SU-DHL-6 (cell line): Measurements from ENCODE around the gene RBM12.

Source experiments
- H2AFZ ChIP-seq: fragments of 200-600 bp; sonication (generic); 2 replicates; pipeline ENCODE4 v1.6.1; 2014; ENCODE audit warnings: low read depth, mild to moderate bottlenecking, moderate library complexity, mixed read lengths, antibody characterized with exemption, low read length; ENCODE audit not compliant: severe bottlenecking
- H3F3A ChIP-seq: fragments of 200-600 bp; shearing (Covaris generic); 2 replicates; pipeline ENCODE4 v1.6.0; 2016; ENCODE audit warnings: antibody characterized with exemption, mild to moderate bottlenecking; ENCODE audit not compliant: insufficient read depth
- H3K27ac ChIP-seq: fragments of 200-600 bp; sonication (generic); 2 replicates; pipeline ENCODE4 v1.5.1; 2016; ENCODE audit warnings: low read depth, mild to moderate bottlenecking, low read length, moderate library complexity, mixed read lengths
- H3K27me3 ChIP-seq: fragments of 200-600 bp; sonication (generic), shearing (Covaris generic); 2 replicates; pipeline ENCODE4 v1.6.0; 2014; ENCODE audit warnings: mild to moderate bottlenecking, low read length
- H3K36me3 ChIP-seq: fragments of 200-600 bp; sonication (generic); 2 replicates; pipeline ENCODE4 v1.6.1; 2014; ENCODE audit warnings: mild to moderate bottlenecking, low read length, mixed read lengths
- H3K4me2 ChIP-seq: fragments of 300-600, 200-600 bp; shearing (Covaris generic), sonication (generic); 2 replicates; pipeline ENCODE4 v1.6.0; 2014; ENCODE audit warnings: low read length, low read depth, mild to moderate bottlenecking; ENCODE audit not compliant: poor library complexity, severe bottlenecking
- H3K4me3 ChIP-seq: fragments of 200-600 bp; sonication (generic); 2 replicates; pipeline ENCODE4 v1.5.1; 2014; ENCODE audit warnings: antibody characterized with exemption, low read length, mild to moderate bottlenecking, mixed read lengths; ENCODE audit not compliant: insufficient read depth, poor library complexity, severe bottlenecking
- H3K79me2 ChIP-seq: fragments of 200-600 bp; sonication (generic); 2 replicates; pipeline ENCODE4 v1.6.1; 2014; ENCODE audit warnings: mild to moderate bottlenecking, low read length, moderate library complexity; ENCODE audit not compliant: insufficient read depth
- H3K9ac ChIP-seq: fragments of 200-600 bp; sonication (generic); 2 replicates; pipeline ENCODE4 v1.7.0; 2014; ENCODE audit warnings: mild to moderate bottlenecking, low read length
- H3K9me2 ChIP-seq: fragments of 200-600 bp; sonication (generic); replicated peaks from 2 replicates; pipeline ENCODE4 v1.6.1; 2014; ENCODE audit warnings: low read length; ENCODE audit not compliant: insufficient read depth
- H3K9me3 ChIP-seq: fragments of 200-600 bp; sonication (generic); 2 replicates; pipeline ENCODE4 v1.6.1; 2014; ENCODE audit warnings: low read length, mixed read lengths; ENCODE audit not compliant: insufficient read depth
- H4K20me1 ChIP-seq: fragments of 200-600 bp; sonication (generic); 2 replicates; pipeline ENCODE4 v1.6.1; 2014; ENCODE audit warnings: low read depth, mild to moderate bottlenecking, antibody characterized with exemption, low read length, moderate library complexity, mixed read lengths
- EZH2phosphoT487 ChIP-seq: fragments of 200-600 bp; sonication (generic), shearing (Covaris generic); conservative IDR thresholded peaks from 2 replicates; pipeline ENCODE4 v1.6.1; 2018; ENCODE audit warnings: mild to moderate bottlenecking, antibody characterized with exemption, low read length, moderate library complexity, mixed read lengths
- TF ChIP-seq, protein P1 (sequence below): fragments of 200-600 bp; sonication (generic); IDR thresholded peaks from one replicate; pipeline ENCODE4 v1.5.1; 2017; ENCODE audit warnings: antibody characterized with exemption, mild to moderate bottlenecking, low read length, moderate library complexity; ENCODE audit not compliant: insufficient read depth, poor library complexity, severe bottlenecking

Gene RBM12

GRCh38 chr20:35711588-35712209 lies 47.0 kb upstream of the RBM12 start:
- Histone ChIP-seq H4K20me1 (peaks cover 70% of the 10 kb centered on the region), H3K27me3 (no peaks in the 10 kb centered on the region), H3K9ac (no peak overlapping the region), H2AFZ (no peak overlapping the region), H3K9me3 (no peaks in the 10 kb centered on the region), H3K79me2 (peaks cover 62% of the 10 kb centered on the region), H3F3A (peaks cover 74% of the 10 kb centered on the region), H3K9me2 (no peaks in the 10 kb centered on the region), H3K36me3 (peaks cover 89% of the 10 kb centered on the region), H3K4me2 (no peak overlapping the region), H3K27ac (no peak overlapping the region), H3K4me3 (no peak overlapping the region)
- no peak for TF ChIP-seq EZH2phosphoT487
- TF ChIP-seq, protein P1, sequence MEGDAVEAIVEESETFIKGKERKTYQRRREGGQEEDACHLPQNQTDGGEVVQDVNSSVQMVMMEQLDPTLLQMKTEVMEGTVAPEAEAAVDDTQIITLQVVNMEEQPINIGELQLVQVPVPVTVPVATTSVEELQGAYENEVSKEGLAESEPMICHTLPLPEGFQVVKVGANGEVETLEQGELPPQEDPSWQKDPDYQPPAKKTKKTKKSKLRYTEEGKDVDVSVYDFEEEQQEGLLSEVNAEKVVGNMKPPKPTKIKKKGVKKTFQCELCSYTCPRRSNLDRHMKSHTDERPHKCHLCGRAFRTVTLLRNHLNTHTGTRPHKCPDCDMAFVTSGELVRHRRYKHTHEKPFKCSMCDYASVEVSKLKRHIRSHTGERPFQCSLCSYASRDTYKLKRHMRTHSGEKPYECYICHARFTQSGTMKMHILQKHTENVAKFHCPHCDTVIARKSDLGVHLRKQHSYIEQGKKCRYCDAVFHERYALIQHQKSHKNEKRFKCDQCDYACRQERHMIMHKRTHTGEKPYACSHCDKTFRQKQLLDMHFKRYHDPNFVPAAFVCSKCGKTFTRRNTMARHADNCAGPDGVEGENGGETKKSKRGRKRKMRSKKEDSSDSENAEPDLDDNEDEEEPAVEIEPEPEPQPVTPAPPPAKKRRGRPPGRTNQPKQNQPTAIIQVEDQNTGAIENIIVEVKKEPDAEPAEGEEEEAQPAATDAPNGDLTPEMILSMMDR: no peak

DNA sequence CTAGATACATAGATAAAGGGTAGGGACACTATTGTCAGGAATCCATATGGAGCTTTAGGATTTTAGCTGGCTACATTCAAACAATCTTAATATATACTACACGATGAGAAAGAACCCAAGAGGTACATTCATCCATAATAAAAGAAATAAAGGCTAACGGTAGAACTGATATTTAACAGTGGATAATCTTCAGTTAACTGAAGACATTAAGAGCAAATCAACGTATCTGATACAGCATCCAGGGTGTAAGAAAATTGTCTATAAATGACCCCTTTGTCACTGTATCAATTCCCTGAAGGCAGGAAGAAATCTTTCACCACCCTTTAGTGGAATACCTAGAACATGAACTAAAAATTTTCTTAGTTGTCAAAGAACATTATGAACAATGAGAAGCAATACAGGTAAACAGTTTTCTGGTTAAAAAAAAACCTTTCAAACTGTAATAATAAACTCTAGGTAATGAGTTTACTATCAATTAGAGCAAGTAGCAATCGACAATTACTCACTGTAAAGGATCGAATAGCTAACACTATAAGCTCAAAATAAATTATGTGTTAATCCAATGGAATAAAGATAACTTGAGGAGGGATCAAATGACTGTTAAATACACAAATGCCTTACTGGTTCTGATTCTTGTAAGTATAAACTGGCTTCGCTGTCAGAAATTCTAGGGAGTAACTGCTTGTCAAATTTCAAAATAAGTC lies 46.3 kb upstream of the RBM12 start:
- H3K79me2 ChIP-seq: peaks cover 55% of the 10 kb centered on the region
- H3K27ac ChIP-seq: no peak overlapping the region
- TF ChIP-seq, protein P1: no peak
- TF ChIP-seq EZH2phosphoT487: no peak
- peaks cover 70% of the 10 kb centered on the region for H4K20me1 ChIP-seq
- H3F3A ChIP-seq: peaks cover 81% of the 10 kb centered on the region
- H3K4me3 ChIP-seq: no peak overlapping the region
- H3K4me2 ChIP-seq: no peak overlapping the region
- H3K9me2 ChIP-seq: no peaks in the 10 kb centered on the region
- H3K9me3 ChIP-seq: no peaks in the 10 kb centered on the region
- peaks cover 87% of the 10 kb centered on the region for H3K36me3 ChIP-seq
- no peak overlapping the region for H2AFZ ChIP-seq
- H3K27me3 ChIP-seq: no peaks in the 10 kb centered on the region
- H3K9ac ChIP-seq: no peak overlapping the region

DNA sequence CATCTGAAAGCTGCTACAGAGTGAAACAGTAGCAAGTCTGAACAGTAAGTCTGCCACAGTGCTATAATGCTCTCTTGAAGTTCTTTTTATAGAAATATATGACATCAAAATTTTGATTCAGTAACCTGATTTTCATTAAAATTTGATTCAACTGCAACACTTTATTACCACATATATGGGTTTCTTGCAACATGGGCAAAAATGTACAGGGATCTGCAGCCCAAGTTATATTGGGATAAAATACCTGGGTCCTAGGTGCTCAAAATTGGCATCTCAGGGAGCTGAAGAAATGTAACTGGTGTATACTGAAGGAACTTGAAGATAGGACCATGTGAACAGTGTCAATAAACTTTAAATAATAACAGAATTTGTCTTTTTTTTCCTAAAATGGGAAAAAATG lies 45.3 kb upstream of the RBM12 start:
- Histone ChIP-seq H3K9ac (no peak overlapping the region), H3K9me3 (no peaks in the 10 kb centered on the region), H3F3A (peaks cover 91% of the 10 kb centered on the region), H3K36me3 (peaks cover 87% of the 10 kb centered on the region), H2AFZ (no peak overlapping the region), H3K4me2 (no peak overlapping the region), H4K20me1 (peaks cover 65% of the 10 kb centered on the region), H3K27ac (no peak overlapping the region), H3K9me2 (no peaks in the 10 kb centered on the region), H3K27me3 (no peaks in the 10 kb centered on the region), H3K4me3 (no peak overlapping the region), H3K79me2 (peaks cover 48% of the 10 kb centered on the region)
- no peak for TF ChIP-seq EZH2phosphoT487
- TF ChIP-seq, protein P1: no peak
